ENCODE data around the gene GPR176. TPM values are rescaled to one million over a fixed set of nuclear protein-coding genes. Genes with fewer than 3 reads are reported as not detected.

GPR176 gene
- total and polyA plus RNA-seq, 2 donors from 2014 or later, result 2.9 to 7.6 TPM

GRCh38 chr15:39835550-39835949, 84.5 kb downstream of the GPR176 start:
- Histone ChIP-seq H3K9me3 (ENCODE audit: control insufficient read depth in 2 of 3, insufficient read depth in 1 of 3, low read length in 3 of 3) (no peaks in the 10 kb centered on the region), H3K36me3 (ENCODE audit: control insufficient read depth in 2 of 3, insufficient read depth in 3 of 3, low read length in 3 of 3) (no peaks in the 10 kb centered on the region), H3K27ac (ENCODE audit: low read depth in 2 of 2, low read length in 2 of 2) (no peak overlapping the region), H3K9ac (ENCODE audit: low read length in 3 of 3) (no peak overlapping the region), H3K27me3 (ENCODE audit: control insufficient read depth, insufficient read depth, low read length) (no peaks in the 10 kb centered on the region), H3K4me3 (ENCODE audit: low read length in 3 of 3) (no peak overlapping the region), H3K4me1 (ENCODE audit: control insufficient read depth in 2 of 3, insufficient read depth in 2 of 3, low read depth in 1 of 3, low read length in 3 of 3) (no peaks in the 10 kb centered on the region)
- TF ChIP-seq CTCF (IDR thresholded peaks at IDR 0.05; ENCODE audit: borderline replicate concordance, extremely low read depth, insufficient read depth), result no peak
- intact Hi-C loops (cut with DNase I), result no loop called here
- FAIRE-seq (no peak), DNase-seq (peak in 1 of 5 donors; percentile 22)

GRCh38 chr15:39834256-39834655, 85.8 kb downstream of the GPR176 start:
- Histone ChIP-seq H3K27me3 (ENCODE audit: control insufficient read depth, insufficient read depth, low read length) (no peaks in the 10 kb centered on the region), H3K27ac (ENCODE audit: low read depth in 2 of 2, low read length in 2 of 2) (no peak overlapping the region), H3K4me3 (ENCODE audit: low read length in 3 of 3) (no peak overlapping the region), H3K4me1 (ENCODE audit: control insufficient read depth in 2 of 3, insufficient read depth in 2 of 3, low read depth in 1 of 3, low read length in 3 of 3) (no peaks in the 10 kb centered on the region), H3K9me3 (ENCODE audit: control insufficient read depth in 2 of 3, insufficient read depth in 1 of 3, low read length in 3 of 3) (no peaks in the 10 kb centered on the region), H3K9ac (ENCODE audit: low read length in 3 of 3) (no peak overlapping the region), H3K36me3 (ENCODE audit: control insufficient read depth in 2 of 3, insufficient read depth in 3 of 3, low read length in 3 of 3) (no peaks in the 10 kb centered on the region)
- no peak for TF ChIP-seq CTCF (IDR thresholded peaks at IDR 0.05; ENCODE audit: borderline replicate concordance, extremely low read depth, insufficient read depth)
- intact Hi-C loops (cut with DNase I), result no loop called here
- DNase-seq (no peak), FAIRE-seq (no peak)

- no peaks in the 10 kb centered on the region for H3K4me1 ChIP-seq (ENCODE audit: control insufficient read depth in 2 of 3, insufficient read depth in 2 of 3, low read depth in 1 of 3, low read length in 3 of 3)
- DNase-seq (no peak), FAIRE-seq (no peak)
- no peak overlapping the region for H3K4me3 ChIP-seq (ENCODE audit: low read length in 3 of 3)
- TF ChIP-seq CTCF (IDR thresholded peaks at IDR 0.05; ENCODE audit: borderline replicate concordance, extremely low read depth, insufficient read depth), result no peak
- intact Hi-C loops (cut with DNase I), result no loop called here
- H3K9ac ChIP-seq (ENCODE audit: low read length in 3 of 3), result no peak overlapping the region
- no peaks in the 10 kb centered on the region for H3K27me3 ChIP-seq (ENCODE audit: control insufficient read depth, insufficient read depth, low read length)
- no peaks in the 10 kb centered on the region for H3K36me3 ChIP-seq (ENCODE audit: control insufficient read depth in 2 of 3, insufficient read depth in 3 of 3, low read length in 3 of 3)
- H3K9me3 ChIP-seq (ENCODE audit: control insufficient read depth in 2 of 3, insufficient read depth in 1 of 3, low read length in 3 of 3), result no peaks in the 10 kb centered on the region
- H3K27ac ChIP-seq (ENCODE audit: low read depth in 2 of 2, low read length in 2 of 2), result no peak overlapping the region
Observed at GRCh38 chr15:39833515-39833981, 86.5 kb downstream of the GPR176 start.

- FAIRE-seq (no peak), DNase-seq (no peak)
- no peaks in the 10 kb centered on the region for H3K36me3 ChIP-seq (ENCODE audit: control insufficient read depth in 2 of 3, insufficient read depth in 3 of 3, low read length in 3 of 3)
- H3K9me3 ChIP-seq (ENCODE audit: control insufficient read depth in 2 of 3, insufficient read depth in 1 of 3, low read length in 3 of 3), result no peaks in the 10 kb centered on the region
- H3K4me3 ChIP-seq (ENCODE audit: low read length in 3 of 3), result no peak overlapping the region
- no peak overlapping the region for H3K9ac ChIP-seq (ENCODE audit: low read length in 3 of 3)
- intact Hi-C loops (cut with DNase I), result no loop called here
- TF ChIP-seq CTCF (IDR thresholded peaks at IDR 0.05; ENCODE audit: borderline replicate concordance, extremely low read depth, insufficient read depth), result no peak
- no peaks in the 10 kb centered on the region for H3K27me3 ChIP-seq (ENCODE audit: control insufficient read depth, insufficient read depth, low read length)
- no peak overlapping the region for H3K27ac ChIP-seq (ENCODE audit: low read depth in 2 of 2, low read length in 2 of 2)
- H3K4me1 ChIP-seq (ENCODE audit: control insufficient read depth in 2 of 3, insufficient read depth in 2 of 3, low read depth in 1 of 3, low read length in 3 of 3), result no peaks in the 10 kb centered on the region
Observed at GRCh38 chr15:39830166-39830565, 89.9 kb downstream of the GPR176 start.

All from kidney (tissue), 14 donors.